Muscle of back (tissue), 11 donors: ENCODE data around the gene ZNF331. TPM values are rescaled to one million over a fixed set of nuclear protein-coding genes. Genes with fewer than 3 reads are reported as not detected.

Source experiments
- DNase-seq, 3 donors: peaks; one replicate each; pipeline versions ENCODE4 v3.0.0 to v3.0.0-alpha.2; 2013
- polyA plus RNA-seq, 10 donors: library from polyadenylated mRNA; unstranded; fragments of 120-200 nt; gene quantifications; one replicate each; pipeline ENCODE4 v1.2.1, GENCODE V29; 2013; ENCODE audit not compliant: insufficient read length in 10 of 10

Gene ZNF331
- polyA plus RNA-seq, 10 donors = 9.0 to 19.6 (median 12.3) TPM

DNA sequence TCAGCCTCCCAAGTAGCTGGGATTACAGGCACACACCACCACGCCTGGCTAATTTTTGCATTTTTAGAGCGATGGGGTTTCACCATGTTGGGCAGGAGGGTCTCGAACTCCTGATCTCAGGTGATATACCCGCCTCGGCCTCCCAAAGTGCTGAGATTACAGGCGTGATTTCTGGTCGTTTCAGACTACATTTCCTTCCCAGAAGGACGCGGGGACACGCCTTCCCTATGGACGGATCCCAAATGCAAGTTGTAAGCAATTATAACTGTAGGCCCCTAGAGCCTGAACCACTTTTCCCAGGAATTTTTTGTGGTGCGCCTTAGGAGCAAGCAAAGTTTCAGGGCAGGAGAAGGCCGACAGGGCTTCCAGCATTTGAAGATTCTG lies 17.8 kb upstream of the ZNF331 start:
- no peak for DNase-seq

DNA sequence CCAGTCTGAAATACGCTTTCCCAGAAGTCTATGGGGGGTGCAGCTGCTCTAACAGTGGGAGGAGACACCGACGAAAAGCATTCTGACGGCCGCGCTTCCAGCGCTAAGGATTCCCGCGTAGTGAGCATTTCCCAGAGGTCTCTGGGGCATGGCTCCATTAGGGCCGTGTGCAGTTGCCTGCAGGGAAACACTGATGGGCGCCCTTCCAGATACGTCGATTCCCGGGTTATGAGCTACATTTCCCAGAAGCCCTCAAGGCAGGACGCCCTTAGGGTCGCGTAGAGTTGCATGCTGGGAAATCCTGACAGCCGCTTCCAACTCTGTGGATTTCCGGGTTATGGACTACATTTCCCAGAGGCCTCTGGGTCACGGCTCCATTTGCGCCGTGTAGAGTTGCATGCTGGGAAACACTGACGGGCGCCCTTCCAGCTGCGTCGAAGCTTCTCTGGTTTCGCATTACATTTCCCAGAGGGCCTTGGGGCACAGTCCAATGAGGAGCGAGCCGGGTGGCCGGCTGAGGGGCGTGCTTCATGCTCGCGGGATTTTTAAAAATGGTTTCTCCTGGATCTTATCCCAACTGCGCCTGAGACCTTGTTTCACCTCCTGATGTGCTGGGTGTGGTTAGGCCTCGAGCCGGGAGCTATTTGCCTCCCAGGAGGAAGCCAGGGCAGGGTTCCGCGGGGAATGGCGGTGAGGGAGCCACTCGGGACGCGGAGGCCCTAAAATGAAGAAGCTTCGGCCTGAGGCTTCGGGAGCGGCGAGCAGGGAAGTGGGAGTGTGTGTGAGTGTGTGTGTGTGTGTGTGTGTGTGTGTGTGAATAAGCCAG lies 17.2 kb upstream of the ZNF331 start:
- peak; percentile 99 to 100 (median 100) for DNase-seq

DNA sequence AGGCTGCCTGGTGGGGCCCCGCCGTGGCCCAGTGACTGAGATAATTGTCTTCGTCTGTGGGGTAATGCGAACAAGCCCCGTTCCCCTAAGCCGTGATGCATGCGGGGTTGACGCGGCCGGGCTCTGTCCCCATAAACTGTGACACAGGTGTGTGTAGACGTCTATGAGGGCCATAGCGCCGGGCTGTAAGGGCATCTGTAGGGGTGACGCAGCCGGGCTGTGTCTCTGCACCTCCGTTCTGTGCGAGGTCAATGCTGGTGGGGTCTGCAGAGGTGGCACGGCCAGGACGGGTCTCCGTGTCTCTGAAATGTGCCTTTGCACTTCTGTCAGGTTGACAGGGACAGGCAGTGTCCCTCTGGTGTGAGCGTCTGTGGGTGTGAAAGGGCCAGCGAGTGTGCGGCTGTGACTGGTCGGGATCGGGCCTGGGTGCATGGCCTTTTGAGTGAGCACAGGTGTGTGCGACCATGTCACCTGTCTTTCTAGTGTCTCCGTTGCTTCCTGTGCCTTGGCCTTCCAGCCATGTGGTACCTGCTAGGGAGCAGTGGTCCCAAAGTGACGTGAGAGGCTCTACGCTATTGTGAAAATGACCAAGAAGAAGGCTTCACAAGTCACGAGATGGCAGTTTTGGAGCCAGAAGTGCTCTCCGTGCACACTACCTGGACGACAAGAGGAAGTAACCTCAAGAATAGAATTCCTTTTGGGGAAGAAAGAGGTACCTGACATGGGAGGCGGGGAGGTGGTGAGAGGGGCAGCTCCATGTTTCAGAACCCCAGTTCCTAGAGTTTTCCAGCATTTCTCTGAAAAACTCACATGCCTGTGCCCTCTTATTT lies 16.4 kb upstream of the ZNF331 start:
- no peak for DNase-seq

GRCh38 chr19:53525922-53526321 lies 12.0 kb upstream of the ZNF331 start:
- no peak for DNase-seq

- no peak for DNase-seq
Observed at GRCh38 chr19:53530622-53531021, 7.3 kb upstream of the ZNF331 start.

- no peak for DNase-seq
Observed at GRCh38 chr19:53531457-53531856, 6.5 kb upstream of the ZNF331 start.

GRCh38 chr19:53532362-53532761 lies 5.6 kb upstream of the ZNF331 start:
- DNase-seq = no peak

- DNase-seq = no peak
Observed at GRCh38 chr19:53536225-53536548, 1.8 kb upstream of the ZNF331 start.

DNA sequence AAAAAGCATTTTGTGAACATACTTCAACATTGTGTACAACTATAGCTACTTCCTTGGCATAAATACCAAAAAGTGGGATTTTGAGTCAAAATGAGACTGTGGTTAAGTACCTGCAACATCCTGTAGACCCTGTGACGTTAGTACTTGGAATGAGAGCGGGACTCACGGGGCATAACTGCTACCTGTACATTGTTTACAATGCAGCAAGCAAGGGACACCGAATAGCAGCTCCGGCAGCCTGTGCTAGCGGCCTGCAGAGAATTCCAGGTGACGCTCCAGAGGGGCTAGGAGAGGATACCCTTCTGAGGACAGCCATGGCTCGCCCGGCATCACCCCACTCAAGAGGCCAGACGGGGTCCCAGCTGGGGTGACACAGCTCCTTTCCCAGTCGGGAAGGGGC lies 824 bp upstream of the ZNF331 start:
- no peak for DNase-seq

DNA sequence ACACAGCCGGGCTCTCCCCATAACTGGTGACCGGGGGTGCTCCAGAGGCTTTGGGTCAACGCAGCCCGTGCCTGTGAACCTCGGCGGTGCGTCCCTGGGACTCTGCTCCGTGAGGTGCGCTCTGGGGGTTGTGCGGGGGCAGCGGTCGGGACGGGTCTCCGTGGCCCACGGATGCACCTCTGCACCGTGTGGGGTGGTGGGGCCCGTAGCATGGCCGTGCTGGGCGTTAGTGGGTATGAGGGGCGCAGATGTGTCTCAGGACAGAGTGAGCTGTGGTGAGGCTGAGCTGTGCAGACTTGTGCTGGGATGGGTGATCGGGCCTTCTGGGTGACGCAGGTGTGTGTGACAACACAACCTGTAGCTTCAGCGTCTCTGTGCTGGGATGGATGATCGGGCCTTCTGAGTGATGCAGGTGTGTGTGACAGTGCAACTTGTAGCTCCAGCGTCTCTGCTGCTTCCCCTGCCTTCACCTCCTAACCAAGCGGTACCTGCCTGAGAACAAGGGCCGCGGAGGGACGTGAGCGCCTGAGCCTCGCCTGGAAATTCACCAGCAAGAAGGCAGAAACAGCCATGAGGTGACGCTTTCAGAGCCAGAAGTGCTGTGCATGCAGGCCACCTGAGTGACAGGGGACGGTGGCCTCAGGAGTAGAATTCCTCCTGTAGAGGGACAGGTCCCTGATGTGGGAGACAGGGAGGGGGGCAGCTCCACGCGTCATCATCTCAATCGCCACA lies 599 bp downstream of the ZNF331 start:
- no peak for DNase-seq

- DNase-seq = no peak
Observed at GRCh38 chr19:53540091-53540490, 2.1 kb downstream of the ZNF331 start.

DNA sequence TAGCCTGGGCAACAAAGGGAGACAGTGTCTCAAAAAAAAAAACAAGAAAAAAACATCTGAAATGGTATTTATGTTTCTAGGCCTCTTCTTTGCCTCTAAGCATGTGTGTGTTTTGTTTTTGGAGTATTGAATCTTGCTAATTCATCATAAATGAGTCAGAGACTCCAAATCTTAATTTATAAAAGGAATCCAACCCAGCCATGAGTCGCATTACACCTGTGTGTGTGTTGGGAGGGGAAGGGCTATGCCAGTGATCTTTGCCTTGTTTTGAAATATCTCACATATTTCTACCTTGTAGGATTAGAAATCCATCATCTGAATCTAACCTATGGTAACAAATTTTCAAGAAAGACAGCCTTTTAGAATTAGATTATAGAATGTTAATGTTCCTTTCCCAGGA lies 4.0 kb downstream of the ZNF331 start:
- DNase-seq = no peak

DNA sequence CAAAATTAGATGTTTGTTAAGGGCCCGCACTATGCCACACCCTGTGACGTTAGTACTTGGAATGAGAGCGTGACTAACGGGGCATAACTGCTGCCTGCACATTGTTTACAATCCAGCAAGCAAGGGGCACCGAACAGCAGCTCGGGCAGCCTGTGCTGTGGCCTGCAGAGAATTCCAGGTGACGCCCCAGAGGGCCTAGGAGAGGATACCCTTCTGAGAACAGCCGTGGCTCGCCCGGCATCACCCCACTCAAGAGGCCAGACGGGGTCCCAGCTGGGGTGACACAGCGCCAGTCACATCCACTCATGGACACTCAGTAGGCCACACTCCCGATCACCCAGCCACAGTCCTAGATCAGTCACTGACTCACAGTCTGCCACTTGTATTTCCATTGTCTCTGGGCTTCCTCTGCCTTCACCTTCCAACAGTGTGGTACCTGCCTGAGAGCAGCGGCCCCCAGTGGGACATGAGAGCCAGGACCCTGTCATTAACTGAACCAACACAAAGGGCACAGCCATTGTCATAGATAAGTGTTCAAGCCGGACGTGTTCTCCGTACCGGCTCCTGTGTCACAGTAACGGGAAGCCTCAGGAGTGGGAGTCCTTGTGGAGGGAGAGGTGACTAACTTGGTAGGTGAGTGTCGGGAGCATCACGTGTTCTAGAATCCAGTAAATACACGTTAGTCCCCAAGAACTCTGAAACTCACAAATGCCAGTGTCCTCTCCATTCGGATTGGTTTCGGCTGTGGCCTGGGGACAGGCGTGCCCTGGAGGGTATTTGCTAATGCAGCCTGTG lies 7.5 kb downstream of the ZNF331 start:
- DNase-seq = peak in 1 of 3 donors; percentile 23

DNA sequence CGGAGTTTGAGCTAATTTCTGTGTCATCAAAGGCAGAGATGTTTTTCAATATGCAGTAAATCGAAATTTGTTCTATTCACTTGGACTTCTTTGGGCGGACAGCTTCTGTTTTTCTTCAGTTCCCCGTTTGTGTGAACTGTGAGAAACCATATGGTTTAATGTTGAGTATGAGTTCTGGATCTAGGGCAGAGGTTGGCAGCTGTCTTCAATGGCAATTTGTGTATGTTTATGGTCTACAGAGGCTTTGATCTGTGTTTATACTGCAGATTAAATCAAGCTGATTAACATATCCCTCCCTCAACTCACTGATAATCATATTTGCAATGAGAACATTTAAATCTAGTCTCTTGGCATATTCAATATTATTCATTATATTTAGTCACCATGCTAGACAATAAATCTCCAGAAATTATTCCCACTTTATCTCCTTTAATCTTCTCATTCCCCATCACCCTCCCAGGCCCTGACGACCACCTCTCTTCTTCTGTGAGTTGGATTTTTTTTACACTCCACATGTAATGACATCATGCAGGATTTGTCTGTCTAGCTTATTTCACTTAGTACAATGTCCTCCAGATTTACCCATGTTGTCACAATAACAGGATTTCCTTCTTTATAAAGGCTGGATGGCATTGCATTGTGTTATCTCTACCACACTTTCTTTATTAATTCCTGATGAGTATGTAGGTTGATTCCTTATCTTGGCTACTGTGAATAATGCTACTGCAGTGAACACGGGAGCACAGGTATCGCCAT lies 9.0 kb downstream of the ZNF331 start:
- no peak for DNase-seq

DNA sequence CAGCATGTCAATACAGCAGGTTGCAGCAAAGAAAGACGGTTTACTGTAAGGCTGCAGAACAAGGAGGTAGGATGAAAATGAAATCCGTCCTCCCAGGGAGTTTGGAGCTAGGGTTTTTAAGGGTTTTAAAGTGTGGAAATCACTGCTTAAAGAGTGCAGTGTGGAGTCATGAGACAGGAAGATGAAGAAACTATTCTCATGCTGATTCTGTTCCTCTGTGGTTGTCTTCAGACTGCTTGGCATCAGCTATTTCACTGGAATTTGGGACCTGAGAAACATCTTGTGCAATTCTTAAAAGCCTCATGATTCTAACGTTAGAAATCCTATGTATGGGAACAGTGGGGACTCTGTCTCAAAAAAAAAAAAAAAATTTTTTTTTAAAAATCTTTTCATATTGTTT lies 11.4 kb downstream of the ZNF331 start:
- DNase-seq = peak in 1 of 3 donors; percentile 8

GRCh38 chr19:53552001-53552721 lies 14.2 kb downstream of the ZNF331 start:
- no peak for DNase-seq

DNA sequence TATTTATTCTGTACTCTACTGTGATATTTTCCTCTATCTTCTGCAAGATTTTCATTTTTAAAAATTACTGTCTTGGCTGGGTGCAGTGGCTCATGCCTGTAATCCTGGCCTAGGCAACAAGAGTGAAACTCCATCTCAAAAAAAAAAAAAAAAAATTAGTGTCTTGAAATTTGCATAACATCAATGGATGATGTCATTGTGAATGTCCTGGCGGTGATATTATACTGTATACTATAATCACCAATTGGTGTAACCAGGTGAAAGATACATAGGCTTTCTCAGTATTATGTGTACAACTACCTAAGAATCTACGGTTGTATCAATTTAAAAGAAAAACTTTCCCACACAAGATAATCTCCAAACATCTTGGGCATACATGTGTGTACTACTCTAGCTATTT lies 15.2 kb downstream of the ZNF331 start:
- no peak for DNase-seq

DNA sequence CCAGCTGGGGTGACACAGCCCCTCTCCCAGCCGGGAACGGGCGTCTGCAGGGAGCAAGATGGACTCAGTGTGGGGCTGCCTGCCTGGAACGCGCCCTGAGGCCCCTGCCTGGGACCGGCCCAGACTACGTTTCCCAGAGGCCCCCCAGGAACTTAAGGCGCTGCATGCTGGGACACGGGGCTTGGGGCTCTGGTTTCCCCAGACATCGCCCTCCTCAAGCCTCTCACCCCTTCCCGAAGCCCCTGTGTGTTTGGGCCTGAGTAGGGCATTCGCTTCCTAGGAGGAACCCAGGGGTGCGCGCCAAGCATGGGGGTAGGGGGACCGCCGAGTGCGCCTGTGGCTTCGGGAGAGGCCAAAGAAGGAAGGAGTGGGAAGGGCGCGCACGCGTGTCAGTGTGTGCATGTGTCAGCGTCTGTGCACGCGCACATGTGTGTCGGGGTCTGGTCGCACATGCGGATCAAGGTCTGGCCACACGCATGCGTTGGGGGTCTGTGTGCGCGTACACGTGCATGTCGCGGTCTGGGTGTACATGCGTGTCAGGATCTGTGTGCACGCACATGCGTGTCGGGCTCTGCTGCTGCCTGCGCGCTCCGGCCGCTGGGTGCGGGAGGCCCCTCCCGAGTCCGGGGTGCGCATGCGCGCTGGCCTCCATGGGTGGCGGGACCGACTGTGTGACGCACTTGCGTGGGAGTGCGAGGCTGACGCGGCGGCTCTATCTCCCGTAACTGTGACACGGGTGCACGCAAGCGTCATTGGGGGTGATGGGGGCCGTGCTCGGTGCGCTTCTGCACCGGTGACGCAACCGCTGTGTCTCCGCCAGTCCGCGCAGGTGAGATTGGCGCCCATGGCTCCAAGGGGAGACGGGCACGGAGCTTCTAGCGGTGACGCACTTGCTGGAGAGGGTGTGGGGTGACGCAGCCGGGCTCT lies 16.2 kb downstream of the ZNF331 start:
- DNase-seq = peak; percentile 78 to 95 (median 89)

- no peak for DNase-seq
Observed at GRCh38 chr19:53554804-53555203, 16.9 kb downstream of the ZNF331 start.
